NCI-H510A (cell line): ENCODE measurements around the gene MUC6.

Experiments
- DNase-seq: peaks from one replicate; lab custom pipeline; 2025; lab: John Stamatoyannopoulos, UW

MUC6 gene

GRCh38 chr11:1052133-1053011 lies 15.9 kb upstream of the MUC6 start:
- no peak for DNase-seq

- DNase-seq: no peak
These were observed 15.0 kb upstream of the MUC6 start for GRCh38 chr11:1051356-1052132.

GRCh38 chr11:1050581-1051355 lies 14.2 kb upstream of the MUC6 start:
- peak; percentile 46 for DNase-seq

- DNase-seq: no peak
These were observed 13.5 kb upstream of the MUC6 start for GRCh38 chr11:1049911-1050580.

GRCh38 chr11:1049431-1049891 lies 12.9 kb upstream of the MUC6 start:
- no peak for DNase-seq

- no peak for DNase-seq
These were observed 12.5 kb upstream of the MUC6 start for GRCh38 chr11:1049071-1049405.

GRCh38 chr11:1048375-1049070 lies 12.0 kb upstream of the MUC6 start:
- no peak for DNase-seq

GRCh38 chr11:1047595-1048156 lies 11.2 kb upstream of the MUC6 start:
- DNase-seq: no peak

- DNase-seq: no peak
These were observed 7.6 kb upstream of the MUC6 start for GRCh38 chr11:1044160-1044559.

GRCh38 chr11:1043563-1044096 lies 7.1 kb upstream of the MUC6 start:
- no peak for DNase-seq

GRCh38 chr11:1042626-1043562 lies 6.4 kb upstream of the MUC6 start:
- DNase-seq: no peak

- no peak for DNase-seq
These were observed 5.6 kb upstream of the MUC6 start for GRCh38 chr11:1041936-1042608.

GRCh38 chr11:1041471-1041870 lies 5.0 kb upstream of the MUC6 start:
- no peak for DNase-seq

- no peak for DNase-seq
These were observed 4.6 kb upstream of the MUC6 start for GRCh38 chr11:1041149-1041467.

- DNase-seq: no peak
These were observed 4.1 kb upstream of the MUC6 start for GRCh38 chr11:1040428-1041148.

- DNase-seq: no peak
These were observed 3.2 kb upstream of the MUC6 start for GRCh38 chr11:1039481-1040427.

- no peak for DNase-seq
These were observed 2.4 kb upstream of the MUC6 start for GRCh38 chr11:1038921-1039320.
